NOMO-1 treated with dmso at 0.1 percent for 144 hours (cell line): ENCODE measurements around the gene SNRK.
"Not testable (repeated sequence)": the region's sequence is repeated elsewhere in the genome, so short reads cannot be mapped to it uniquely, and the experiment has no call there.

Experiments
- DNase-seq: peaks from one replicate; lab custom pipeline; 2025; ENCODE audit not compliant: unreplicated experiment; lab: John Stamatoyannopoulos, UW

The SNRK gene

GRCh38 chr3:43345246-43345645 is 58.9 kb downstream of the SNRK start:
- DNase-seq: no peak

DNA sequence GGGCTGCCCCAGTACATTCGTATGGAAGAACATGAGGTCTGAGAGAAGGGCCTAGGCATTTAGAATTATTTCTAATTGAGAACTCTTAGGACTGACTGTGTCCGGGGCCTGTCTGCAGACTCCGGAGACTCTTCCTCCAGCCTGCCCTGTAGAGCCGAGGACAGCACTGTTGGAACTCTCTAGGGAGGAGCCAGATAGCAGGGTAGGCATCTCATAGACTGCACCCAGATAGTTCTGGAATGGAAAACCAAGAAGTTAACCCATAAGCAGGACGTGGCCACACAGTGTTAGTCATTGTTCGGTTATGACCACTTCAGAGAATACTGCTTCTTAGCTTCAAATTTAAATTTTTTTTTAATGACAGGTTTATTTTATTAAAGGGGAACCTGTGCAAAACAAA is 59.5 kb downstream of the SNRK start:
- DNase-seq: no peak

DNA sequence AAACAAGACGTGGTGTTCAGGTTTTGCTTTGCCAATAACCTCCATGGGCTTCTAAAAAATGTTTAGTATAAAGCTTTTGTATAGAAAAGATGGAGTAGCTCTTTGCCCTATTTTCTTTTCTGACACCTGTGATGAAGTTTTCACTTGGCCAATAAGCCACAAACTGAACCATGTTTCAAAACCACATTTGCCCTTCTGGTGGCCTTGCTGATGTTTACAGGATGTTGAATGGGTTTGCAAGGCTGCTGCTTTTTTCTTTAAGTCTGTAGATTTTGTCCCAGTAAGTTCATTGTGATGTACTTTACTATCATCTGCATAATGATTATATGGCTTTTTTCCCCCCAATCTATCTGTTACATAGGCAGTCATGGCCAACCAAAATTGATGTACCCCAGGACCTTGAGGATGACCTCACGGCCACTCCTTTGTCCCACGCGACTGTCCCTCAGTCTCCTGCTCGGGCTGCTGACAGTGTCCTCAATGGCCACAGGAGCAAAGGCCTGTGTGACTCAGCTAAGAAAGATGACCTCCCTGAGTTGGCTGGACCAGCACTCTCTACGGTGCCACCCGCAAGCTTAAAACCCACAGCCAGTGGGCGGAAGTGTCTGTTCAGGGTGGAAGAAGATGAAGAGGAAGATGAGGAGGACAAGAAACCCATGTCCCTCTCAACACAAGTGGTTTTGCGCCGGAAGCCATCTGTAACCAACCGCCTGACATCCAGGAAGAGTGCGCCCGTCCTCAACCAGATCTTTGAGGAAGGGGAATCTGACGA is 60.8 kb downstream of the SNRK start:
- DNase-seq: no peak

DNA sequence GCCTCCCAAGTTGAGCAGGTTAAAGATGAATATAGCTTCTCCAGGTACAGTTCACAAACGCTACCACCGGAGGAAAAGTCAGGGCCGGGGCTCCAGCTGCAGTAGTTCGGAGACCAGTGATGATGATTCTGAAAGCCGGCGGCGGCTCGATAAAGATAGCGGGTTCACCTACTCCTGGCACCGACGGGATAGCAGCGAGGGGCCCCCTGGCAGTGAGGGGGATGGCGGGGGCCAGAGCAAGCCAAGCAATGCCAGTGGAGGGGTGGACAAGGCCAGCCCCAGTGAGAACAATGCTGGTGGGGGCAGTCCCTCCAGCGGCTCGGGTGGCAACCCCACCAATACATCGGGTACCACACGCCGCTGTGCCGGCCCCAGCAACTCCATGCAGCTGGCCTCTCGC is 61.4 kb downstream of the SNRK start:
- no peak for DNase-seq

- DNase-seq: no peak
Measured at GRCh38 chr3:43348350-43348749, 62.0 kb downstream of the SNRK start.

GRCh38 chr3:43348852-43349574 is 62.7 kb downstream of the SNRK start:
- DNase-seq: no peak

DNA sequence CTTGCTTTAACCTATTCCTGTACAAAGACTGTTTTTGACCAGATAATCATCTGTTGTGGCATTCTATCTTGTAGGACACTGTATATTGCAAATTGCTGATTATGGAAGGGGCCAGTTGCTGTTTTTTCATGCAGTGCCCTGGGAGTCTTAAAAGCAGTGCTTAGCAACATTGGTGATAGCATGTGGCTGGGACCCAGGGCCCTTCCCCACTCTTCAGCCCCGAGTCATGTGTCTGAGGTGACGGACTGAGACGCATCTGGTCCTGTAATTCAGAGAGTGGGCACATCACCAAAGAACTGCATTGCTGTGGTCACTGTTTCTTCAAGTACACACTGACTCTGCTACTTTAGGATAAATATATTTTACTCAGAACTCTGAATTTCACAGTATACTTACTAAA is 63.4 kb downstream of the SNRK start:
- no peak for DNase-seq

DNA sequence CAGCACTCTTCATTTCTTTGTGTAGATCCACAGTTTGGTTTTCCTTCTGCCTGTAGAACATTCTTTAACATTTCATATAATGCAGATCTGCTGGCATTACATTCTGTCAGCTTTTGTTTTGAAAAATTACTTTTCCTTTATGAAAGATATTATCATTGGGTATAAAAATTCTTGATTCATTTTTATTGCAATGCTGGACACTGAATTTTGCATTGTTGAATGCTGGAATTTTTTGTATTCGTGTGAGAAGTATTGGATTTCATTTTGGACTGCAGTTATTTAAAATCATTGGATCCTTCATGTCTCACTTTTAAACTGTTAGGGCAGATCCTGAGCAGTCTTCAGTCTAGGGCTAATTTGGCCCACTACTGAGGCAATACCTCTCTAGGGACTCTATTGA is 67.1 kb downstream of the SNRK start:
- DNase-seq: no peak

- no peak for DNase-seq
Measured at GRCh38 chr3:43353923-43354670, 67.8 kb downstream of the SNRK start.

DNA sequence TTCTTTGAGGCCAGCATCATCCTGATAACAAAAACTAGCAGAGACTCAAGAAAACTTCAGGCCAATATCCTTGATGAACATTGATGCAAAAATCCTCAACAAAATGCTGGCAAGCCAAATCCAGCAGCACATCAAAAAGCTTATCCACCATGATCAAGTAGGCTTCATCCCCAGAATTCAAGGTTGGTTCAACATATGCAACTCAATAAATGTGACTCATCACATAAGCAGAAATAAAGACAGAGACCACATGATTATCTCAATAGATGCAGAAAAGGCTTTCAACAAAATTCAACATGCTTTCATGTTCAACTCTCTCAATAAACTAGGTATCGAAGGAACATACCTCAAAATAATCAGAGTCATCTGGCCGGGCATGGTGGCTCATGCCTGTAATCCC is 69.7 kb downstream of the SNRK start:
- not testable (repeated sequence) for DNase-seq

DNA sequence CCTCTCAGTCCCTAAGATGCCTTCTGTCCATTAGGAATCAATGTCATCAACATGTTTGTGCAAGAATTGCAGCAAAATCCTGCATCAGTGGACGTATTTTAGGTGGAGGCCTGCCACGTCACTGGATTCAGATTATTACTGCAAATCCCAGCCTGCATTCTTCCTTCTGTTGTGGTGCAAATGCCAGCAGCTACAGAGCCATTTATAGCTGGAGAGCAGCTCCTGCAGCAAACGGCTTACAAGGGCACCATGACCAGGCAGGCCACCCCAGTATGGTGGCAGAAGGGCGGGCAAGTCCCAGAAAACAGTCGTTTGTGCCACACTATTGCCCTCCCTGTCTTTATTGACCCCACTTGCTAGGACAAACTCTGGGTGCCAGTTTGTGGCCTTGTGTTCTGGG is 74.7 kb downstream of the SNRK start:
- no peak for DNase-seq

- no peak for DNase-seq
Measured at GRCh38 chr3:43362183-43362582, 75.8 kb downstream of the SNRK start.

- DNase-seq: no peak
Measured at GRCh38 chr3:43362961-43363360, 76.6 kb downstream of the SNRK start.

DNA sequence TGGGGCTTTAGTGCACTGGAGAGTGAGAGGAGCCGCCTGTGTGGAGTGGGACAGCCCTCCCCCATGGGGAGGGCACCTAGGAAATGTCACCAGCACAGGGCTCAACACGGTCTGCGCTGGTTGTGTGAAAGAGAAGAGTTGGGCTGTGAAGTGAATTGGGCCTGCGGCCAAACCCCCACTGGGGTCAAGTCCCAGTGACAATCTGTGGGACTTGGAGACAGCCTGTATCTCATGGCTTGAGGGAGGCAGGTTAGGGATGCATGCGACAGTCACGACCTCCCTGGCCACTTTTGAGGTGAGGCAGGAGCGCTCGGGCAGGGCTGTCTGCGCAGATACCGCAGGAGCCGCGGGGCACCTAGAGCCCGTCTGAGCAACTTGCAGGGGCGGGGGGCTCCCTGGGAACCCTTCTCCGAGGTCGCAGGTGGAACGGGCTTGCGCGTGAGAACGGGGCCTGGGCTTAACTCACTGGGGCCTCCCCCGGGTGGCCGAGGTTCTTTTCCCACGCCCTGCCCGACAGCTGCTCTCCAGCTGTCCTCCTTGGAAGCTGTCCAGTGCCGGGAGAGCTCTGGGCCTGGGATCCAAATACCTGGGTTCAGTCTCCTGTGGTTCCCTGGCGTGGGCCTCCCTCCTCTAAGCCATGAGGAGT is 77.4 kb downstream of the SNRK start:
- DNase-seq: no peak

GRCh38 chr3:43364494-43364893 is 78.2 kb downstream of the SNRK start:
- DNase-seq: no peak

- no peak for DNase-seq
Measured at GRCh38 chr3:43364926-43365325, 78.6 kb downstream of the SNRK start.

- DNase-seq: no peak
Measured at GRCh38 chr3:43365601-43366305, 79.4 kb downstream of the SNRK start.

DNA sequence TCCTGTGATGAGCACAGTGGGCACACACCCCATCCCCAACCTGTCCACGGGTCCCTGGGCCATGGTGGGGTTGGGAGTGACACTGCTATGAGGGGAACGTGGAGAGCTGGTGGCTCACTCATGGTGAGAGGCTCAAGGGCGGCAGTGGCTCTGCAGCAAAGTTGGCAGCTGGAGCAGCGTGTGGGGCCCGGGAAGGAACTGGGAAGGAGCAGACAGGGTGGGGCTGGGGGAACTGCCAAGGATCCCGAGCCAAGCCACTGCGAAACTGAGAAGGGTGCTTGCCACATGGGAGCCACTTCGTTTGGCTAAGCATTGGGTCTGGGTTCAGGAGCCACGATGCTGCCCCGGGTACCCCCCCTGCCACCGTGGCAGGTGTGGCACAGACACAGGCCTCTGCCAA is 80.1 kb downstream of the SNRK start:
- DNase-seq: no peak

DNA sequence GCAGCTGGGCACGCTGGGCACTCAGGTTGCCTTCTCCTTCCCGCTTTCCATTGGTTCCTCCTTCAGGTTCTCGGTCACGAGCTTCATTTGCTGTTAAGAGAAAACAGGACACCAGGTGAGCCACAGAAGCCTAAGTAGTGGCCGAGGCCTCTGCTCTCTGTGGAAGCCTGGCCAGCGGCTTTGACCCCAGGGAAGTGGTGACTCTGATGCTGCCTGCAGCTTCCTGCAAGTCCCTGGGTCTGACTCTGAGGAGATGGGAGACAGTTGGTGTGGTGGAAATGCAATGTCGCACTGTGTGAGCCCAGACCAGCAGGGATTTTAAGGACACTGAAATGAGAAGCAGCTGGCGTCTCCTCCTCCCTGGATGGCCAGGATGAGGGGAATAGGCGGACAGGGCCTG is 80.5 kb downstream of the SNRK start:
- DNase-seq: no peak

GRCh38 chr3:43369404-43370292 is 83.3 kb downstream of the SNRK start:
- peak; percentile 40 for DNase-seq
